ENCODE data around the gene ENOX2.

Gene ENOX2

DNA sequence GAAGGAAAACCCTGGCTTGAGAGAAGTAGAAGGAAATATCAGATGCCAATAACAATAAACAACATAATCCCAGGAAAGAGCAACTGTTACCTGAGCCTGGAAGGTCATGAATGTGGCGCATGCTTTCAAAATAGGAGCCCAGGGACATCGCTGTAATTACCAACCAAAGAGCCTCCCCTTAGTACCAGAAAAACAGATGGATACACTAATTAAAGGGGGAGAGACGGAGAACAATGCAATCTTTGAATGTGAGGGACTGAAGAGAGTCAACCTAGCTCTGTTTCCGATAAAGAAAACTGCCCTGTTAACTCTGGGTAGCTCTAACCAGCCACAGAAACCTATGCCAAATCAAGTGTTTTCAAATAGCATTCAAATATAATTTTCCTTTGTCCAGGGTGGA lies 161.4 kb downstream of the ENOX2 start:
- H3K36me3 ChIP-seq, result no peaks in the 10 kb centered on the region
- H3K27me3 ChIP-seq, result no peaks in the 10 kb centered on the region
- H3K9me3 ChIP-seq, result no peaks in the 10 kb centered on the region
- H3K4me3 ChIP-seq (ENCODE audit: low read depth in 1 of 2, low read length in 1 of 2), result no peak overlapping the region
- TF ChIP-seq CTCF (IDR thresholded peaks at IDR 0.05), result no peak
- H3K4me1 ChIP-seq (ENCODE audit: control insufficient read depth in 1 of 2, insufficient read depth in 1 of 2, low read depth in 1 of 2, low read length in 1 of 2), result no peaks in the 10 kb centered on the region
- H3K27ac ChIP-seq, result no peak overlapping the region

DNA sequence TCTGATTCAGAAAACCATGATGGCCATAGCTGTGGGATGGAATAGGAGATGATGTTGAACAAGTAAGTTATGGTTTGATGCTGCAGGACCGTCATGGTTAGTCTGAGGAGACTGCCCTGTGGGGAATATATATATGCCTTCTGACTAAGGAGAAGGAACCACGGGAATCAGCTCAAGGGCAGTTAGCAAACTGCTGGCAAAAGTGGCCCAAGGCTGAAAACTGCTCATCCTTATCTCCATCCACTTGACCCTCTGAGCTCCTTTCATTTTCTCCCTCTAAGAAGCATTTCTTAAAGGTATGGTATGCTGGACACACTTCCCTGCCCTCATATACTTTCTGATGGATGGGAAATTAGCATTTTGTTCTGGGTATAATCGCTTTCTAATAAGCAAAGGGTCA lies 161.9 kb downstream of the ENOX2 start:
- no peak overlapping the region for H3K4me3 ChIP-seq (ENCODE audit: low read depth in 1 of 2, low read length in 1 of 2)
- H3K36me3 ChIP-seq, result no peaks in the 10 kb centered on the region
- H3K9me3 ChIP-seq, result no peaks in the 10 kb centered on the region
- H3K4me1 ChIP-seq (ENCODE audit: control insufficient read depth in 1 of 2, insufficient read depth in 1 of 2, low read depth in 1 of 2, low read length in 1 of 2), result no peaks in the 10 kb centered on the region
- H3K27me3 ChIP-seq, result no peaks in the 10 kb centered on the region
- no peak overlapping the region for H3K27ac ChIP-seq
- no peak for TF ChIP-seq CTCF (IDR thresholded peaks at IDR 0.05)

GRCh38 chrX:130738638-130739195 lies 164.3 kb downstream of the ENOX2 start:
- Histone ChIP-seq H3K27me3 (no peaks in the 10 kb centered on the region), H3K27ac (no peak overlapping the region), H3K36me3 (no peaks in the 10 kb centered on the region), H3K9me3 (no peaks in the 10 kb centered on the region), H3K4me1 (ENCODE audit: control insufficient read depth in 1 of 2, insufficient read depth in 1 of 2, low read depth in 1 of 2, low read length in 1 of 2) (no peaks in the 10 kb centered on the region), H3K4me3 (ENCODE audit: low read depth in 1 of 2, low read length in 1 of 2) (no peak overlapping the region)
- TF ChIP-seq CTCF (IDR thresholded peaks at IDR 0.05), result no peak

DNA sequence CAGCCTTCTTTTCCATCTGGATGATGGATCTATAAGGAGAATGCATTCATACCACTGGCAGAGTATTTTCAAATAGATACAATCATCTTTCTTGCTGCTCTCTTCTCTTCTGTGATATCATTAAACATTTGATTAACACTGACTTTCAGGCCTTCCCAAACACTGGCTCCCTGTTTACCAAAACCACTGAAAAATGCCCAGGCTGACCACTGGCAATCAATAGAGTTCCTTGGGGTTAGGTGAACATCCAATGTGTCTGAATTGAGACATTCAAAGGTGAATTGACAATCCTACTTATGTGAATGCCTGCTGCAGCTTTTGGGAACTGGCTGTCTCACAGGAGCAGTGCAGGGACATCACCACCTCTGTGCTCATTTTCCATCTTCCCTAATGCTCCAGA lies 168.3 kb downstream of the ENOX2 start:
- Histone ChIP-seq H3K9me3 (no peaks in the 10 kb centered on the region), H3K36me3 (no peaks in the 10 kb centered on the region)
- TF ChIP-seq CTCF (IDR thresholded peaks at IDR 0.05), result no peak

GRCh38 chrX:130728208-130728607 lies 174.8 kb downstream of the ENOX2 start:
- H3K4me1 ChIP-seq (ENCODE audit: control insufficient read depth in 1 of 2, insufficient read depth in 1 of 2, low read depth in 1 of 2, low read length in 1 of 2), result no peaks in the 10 kb centered on the region
- H3K36me3 ChIP-seq, result no peaks in the 10 kb centered on the region
- no peak overlapping the region for H3K4me3 ChIP-seq (ENCODE audit: low read depth in 1 of 2, low read length in 1 of 2)
- H3K27me3 ChIP-seq, result no peaks in the 10 kb centered on the region
- no peak overlapping the region for H3K27ac ChIP-seq
- TF ChIP-seq CTCF (IDR thresholded peaks at IDR 0.05), result no peak
- no peaks in the 10 kb centered on the region for H3K9me3 ChIP-seq

More for the DNA sequence above, 168.3 kb downstream of the ENOX2 start:
- Histone ChIP-seq H3K4me1 (ENCODE audit: control insufficient read depth in 1 of 2, insufficient read depth in 1 of 2, low read depth in 1 of 2, low read length in 1 of 2) (no peaks in the 10 kb centered on the region), H3K27me3 (no peaks in the 10 kb centered on the region), H3K4me3 (ENCODE audit: low read depth in 1 of 2, low read length in 1 of 2) (no peak overlapping the region), H3K27ac (no peak overlapping the region)

DNA sequence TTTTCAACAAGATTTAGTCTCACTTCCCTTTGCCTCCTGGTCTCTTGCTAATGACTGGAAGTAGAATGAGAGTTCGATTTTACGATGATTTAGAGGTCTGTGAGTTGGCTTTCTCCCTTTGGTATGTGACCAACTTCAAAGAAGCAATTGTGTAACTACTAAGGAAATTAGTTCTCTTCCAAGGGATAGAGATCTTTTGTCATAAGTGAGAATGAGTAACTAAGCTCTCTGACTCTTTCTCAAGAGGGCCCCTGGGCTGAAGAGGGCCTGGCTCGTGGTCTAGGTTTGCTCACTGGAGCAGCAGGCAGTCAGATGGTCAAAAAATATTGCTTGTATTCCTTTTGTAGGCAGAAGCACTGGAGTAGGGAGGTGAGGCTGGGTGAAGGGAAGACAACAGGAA lies 176.3 kb downstream of the ENOX2 start:
- Histone ChIP-seq H3K27me3 (no peaks in the 10 kb centered on the region), H3K27ac (no peak overlapping the region), H3K4me1 (ENCODE audit: control insufficient read depth in 1 of 2, insufficient read depth in 1 of 2, low read depth in 1 of 2, low read length in 1 of 2) (no peaks in the 10 kb centered on the region), H3K36me3 (no peaks in the 10 kb centered on the region), H3K9me3 (no peaks in the 10 kb centered on the region), H3K4me3 (ENCODE audit: low read depth in 1 of 2, low read length in 1 of 2) (no peak overlapping the region)
- no peak for TF ChIP-seq CTCF (IDR thresholded peaks at IDR 0.05)
